Cardiac muscle cell (in vitro differentiated cells and primary cell): Measurements from ENCODE around the gene CDT1. TPM values are rescaled to one million over a fixed set of nuclear protein-coding genes. Genes with fewer than 3 reads are reported as not detected.

Source experiments
- DNase-seq, 2 donors: peaks; one replicate each; pipeline versions ENCODE4 v3.0.0 to v3.0.0-alpha.2; 2010 to 2017; ENCODE audit warnings: low read depth in 1 of 2, low spot score in 1 of 2
- H3K27ac ChIP-seq: fragments of 200-600 bp; sonication (generic); 2 replicates; pipeline ENCODE4 v1.5.1; 2016
- H3K27me3 ChIP-seq: fragments of 200-600 bp; sonication (generic); 2 replicates; pipeline ENCODE4 v1.6.0; 2016; ENCODE audit warnings: control low read depth
- H3K36me3 ChIP-seq: fragments of 200-600 bp; sonication (generic); 2 replicates; pipeline ENCODE4 v1.5.1; 2016; ENCODE audit warnings: control low read depth
- H3K4me1 ChIP-seq: fragments of 200-600 bp; sonication (generic); 2 replicates; pipeline ENCODE4 v1.8.1; 2017; ENCODE audit warnings: low read depth, mild to moderate bottlenecking, mixed run types
- H3K4me3 ChIP-seq: fragments of 200-600 bp; sonication (generic); 2 replicates; pipeline ENCODE4 v1.5.1; 2016; ENCODE audit warnings: mild to moderate bottlenecking
- H3K9me3 ChIP-seq: fragments of 200-600 bp; sonication (generic); 2 replicates; pipeline ENCODE4 v1.5.1; 2017; ENCODE audit warnings: low read depth, mild to moderate bottlenecking, control low read depth
- polyA plus RNA-seq: library from polyadenylated mRNA; unstranded; fragments of >200 nt; fragmentation: Nextera tagmentation; extraction: Ambion mirVana; gene quantifications from 2 replicates; pipeline ENCODE4 v1.2.1, GENCODE V29; 2016
- total RNA-seq: library from RNA; depleted of rRNA; stranded (reverse); fragments of >200 nt; gene quantifications from 2 replicates; pipeline ENCODE4 v1.2.3, GENCODE V29; 2016
- TF ChIP-seq, protein P1 (sequence below): IDR thresholded peaks from 2 replicates; pipeline ENCODE4 v1.5.1; 2012; ENCODE audit warnings: low read depth, mild to moderate bottlenecking, low read length

Gene CDT1
- total and polyA plus RNA-seq, 2 experiments from 2014 or later, result 17.9 to 29.6 TPM

DNA sequence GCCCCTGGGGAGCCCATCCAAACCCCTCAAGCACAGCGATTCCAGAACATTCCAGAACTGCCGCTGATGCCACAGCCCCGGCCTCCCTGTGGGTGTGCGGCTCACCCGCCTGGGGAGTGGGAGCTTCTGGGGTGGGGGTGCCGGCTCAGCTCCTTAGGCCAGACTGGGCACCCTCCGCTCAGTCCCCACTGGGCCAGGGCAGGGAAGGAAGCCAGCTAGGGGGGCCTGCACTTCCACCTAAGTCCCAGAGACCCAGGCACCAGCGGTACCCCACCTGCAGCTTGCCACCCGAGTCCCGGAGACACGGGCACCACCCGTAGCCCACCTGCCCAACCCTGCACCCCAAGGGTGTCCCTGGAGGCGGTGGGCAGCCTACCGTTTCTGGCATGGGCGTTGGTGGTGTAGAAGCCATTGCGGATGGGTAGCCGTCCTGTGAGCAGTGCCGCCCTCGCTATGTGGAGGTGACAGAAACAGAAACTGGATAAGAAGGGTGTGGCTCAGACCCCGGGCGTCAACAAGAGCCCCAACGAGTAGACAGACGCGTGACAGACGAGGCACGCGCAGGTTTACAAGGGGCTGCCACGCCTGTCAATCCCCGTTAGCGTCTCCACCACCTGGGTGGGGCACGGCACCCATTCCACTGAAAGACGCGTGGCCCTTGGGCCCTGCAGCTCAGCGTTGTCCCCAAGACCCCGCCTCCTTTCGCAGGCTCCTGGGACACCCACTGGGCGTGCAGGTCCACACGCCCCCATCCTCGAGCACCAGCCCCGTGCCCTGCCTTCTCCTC is 38.1 kb downstream of the CDT1 start:
- DNase-seq, result no peak

DNA sequence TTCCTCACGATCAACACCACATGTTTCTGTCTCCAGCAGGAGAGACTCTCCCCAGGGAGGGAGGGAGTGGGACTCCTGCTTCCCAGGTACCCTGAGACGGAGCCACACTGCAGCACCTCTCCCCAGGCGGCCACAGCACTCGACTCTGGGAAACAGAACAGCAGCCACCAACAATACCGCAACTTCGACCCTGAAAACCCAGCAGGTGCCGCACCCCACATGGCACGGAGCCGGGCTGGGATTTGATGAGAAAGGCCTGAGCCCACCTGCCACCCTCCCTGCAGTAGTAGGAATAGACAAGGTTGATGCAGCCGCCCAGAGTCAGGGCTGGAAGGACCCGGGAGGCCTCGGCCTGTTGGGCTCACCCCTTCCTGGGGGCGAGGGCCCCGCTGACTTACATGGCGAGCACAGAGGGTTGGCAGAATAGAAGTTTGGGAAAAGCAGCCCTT is 38.7 kb downstream of the CDT1 start:
- DNase-seq, result no peak
- H3K9me3 ChIP-seq, result no peaks in the 10 kb centered on the region
- H3K36me3 ChIP-seq, result no peaks in the 10 kb centered on the region
- H3K4me1 ChIP-seq, result no peaks in the 10 kb centered on the region
- TF ChIP-seq, protein P1, sequence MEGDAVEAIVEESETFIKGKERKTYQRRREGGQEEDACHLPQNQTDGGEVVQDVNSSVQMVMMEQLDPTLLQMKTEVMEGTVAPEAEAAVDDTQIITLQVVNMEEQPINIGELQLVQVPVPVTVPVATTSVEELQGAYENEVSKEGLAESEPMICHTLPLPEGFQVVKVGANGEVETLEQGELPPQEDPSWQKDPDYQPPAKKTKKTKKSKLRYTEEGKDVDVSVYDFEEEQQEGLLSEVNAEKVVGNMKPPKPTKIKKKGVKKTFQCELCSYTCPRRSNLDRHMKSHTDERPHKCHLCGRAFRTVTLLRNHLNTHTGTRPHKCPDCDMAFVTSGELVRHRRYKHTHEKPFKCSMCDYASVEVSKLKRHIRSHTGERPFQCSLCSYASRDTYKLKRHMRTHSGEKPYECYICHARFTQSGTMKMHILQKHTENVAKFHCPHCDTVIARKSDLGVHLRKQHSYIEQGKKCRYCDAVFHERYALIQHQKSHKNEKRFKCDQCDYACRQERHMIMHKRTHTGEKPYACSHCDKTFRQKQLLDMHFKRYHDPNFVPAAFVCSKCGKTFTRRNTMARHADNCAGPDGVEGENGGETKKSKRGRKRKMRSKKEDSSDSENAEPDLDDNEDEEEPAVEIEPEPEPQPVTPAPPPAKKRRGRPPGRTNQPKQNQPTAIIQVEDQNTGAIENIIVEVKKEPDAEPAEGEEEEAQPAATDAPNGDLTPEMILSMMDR, result no peak
- no peak overlapping the region for H3K4me3 ChIP-seq
- no peaks in the 10 kb centered on the region for H3K27me3 ChIP-seq
- H3K27ac ChIP-seq, result no peak overlapping the region

More for the DNA sequence above, 38.1 kb downstream of the CDT1 start:
- Histone ChIP-seq H3K27ac (no peak overlapping the region), H3K27me3 (no peaks in the 10 kb centered on the region), H3K4me3 (no peak overlapping the region), H3K9me3 (no peaks in the 10 kb centered on the region), H3K4me1 (no peaks in the 10 kb centered on the region), H3K36me3 (no peaks in the 10 kb centered on the region)
- TF ChIP-seq, protein P1, result no peak

DNA sequence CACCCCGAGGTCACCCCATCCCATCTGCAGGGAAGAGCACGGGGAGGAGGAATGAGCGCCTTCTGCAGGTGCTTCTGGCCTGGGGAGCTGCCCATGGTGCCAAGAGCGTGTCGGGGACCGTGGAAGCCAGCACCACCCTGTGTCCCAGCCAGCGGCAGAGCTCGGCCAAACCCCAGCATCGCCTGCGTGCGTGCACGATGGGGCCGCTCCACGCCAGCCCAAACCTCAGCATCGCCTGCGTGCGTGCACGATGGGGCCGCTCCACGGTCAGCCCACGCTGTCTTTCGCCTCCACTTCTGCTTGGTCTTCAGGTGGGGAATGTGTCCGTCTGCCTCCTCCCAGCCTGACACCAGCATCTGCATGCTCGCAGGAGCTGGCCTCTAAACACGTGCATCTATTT is 39.2 kb downstream of the CDT1 start:
- H3K4me3 ChIP-seq, result no peak overlapping the region
- no peaks in the 10 kb centered on the region for H3K9me3 ChIP-seq
- no peaks in the 10 kb centered on the region for H3K36me3 ChIP-seq
- TF ChIP-seq, protein P1, result no peak
- H3K27me3 ChIP-seq, result no peaks in the 10 kb centered on the region
- no peak overlapping the region for H3K27ac ChIP-seq
- no peak for DNase-seq
- no peaks in the 10 kb centered on the region for H3K4me1 ChIP-seq

DNA sequence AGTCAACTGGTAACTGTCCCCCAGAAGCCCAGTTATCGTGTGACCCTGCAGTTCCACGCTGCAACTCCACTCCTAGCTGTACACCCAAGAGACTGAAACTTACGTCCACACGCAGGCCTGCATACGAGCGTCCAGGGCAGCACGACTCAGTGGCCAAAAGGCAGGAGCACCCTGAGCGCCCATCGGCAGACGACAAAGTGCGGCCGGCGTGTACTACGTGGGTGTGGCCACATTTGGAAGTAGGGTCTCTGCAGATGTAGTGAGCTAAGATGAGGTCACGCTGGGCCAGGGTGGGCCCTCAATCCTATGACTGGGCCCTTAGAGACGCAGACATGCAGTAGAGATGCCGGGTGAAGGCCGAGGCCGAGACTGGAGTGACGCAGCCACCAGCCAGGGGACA is 39.7 kb downstream of the CDT1 start:
- Histone ChIP-seq H3K4me3 (no peak overlapping the region), H3K27me3 (no peaks in the 10 kb centered on the region), H3K9me3 (no peaks in the 10 kb centered on the region), H3K36me3 (no peaks in the 10 kb centered on the region), H3K27ac (no peak overlapping the region), H3K4me1 (no peaks in the 10 kb centered on the region)
- TF ChIP-seq, protein P1, result no peak
- no peak for DNase-seq

DNA sequence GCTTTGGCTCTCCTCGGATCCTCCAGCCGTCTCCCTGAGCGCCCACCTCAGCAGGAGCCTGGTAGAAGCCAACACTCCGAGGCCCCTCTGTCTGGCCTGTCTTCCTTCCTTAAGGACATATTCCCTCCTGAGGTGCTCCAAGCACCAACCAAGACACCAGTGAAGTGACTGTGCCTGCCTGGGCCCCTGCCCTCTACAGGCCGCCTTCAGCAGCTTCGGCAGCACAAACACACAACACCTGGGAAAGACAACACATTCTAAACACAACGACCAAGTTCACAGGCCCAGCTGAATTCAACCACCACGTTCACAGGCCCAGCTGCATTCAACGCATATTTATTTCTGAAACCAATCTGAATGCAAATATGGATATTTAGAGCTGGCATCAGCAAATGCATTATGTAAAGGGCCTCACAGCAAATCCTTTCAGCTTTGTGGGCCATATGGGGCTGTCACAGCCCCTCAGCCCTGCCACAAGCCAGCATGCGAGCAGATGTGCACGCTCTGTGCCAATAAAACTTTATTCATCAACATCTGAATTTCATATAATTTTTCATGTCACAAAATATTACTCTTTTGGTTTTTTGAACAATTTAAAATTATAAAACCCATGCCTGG is 40.9 kb downstream of the CDT1 start:
- H3K9me3 ChIP-seq, result no peaks in the 10 kb centered on the region
- no peak overlapping the region for H3K27ac ChIP-seq
- no peaks in the 10 kb centered on the region for H3K36me3 ChIP-seq
- no peaks in the 10 kb centered on the region for H3K27me3 ChIP-seq
- TF ChIP-seq, protein P1, result no peak
- no peaks in the 10 kb centered on the region for H3K4me1 ChIP-seq
- no peak for DNase-seq
- no peak overlapping the region for H3K4me3 ChIP-seq
